GM10847 (cell line): ENCODE data around the gene CREBRF.

Source experiments
- POLR2A ChIP-seq: IDR thresholded peaks from 2 replicates; pipeline ENCODE4 v1.6.1; 2011; ENCODE audit not compliant: insufficient read length; ENCODE audit errors: extremely low read depth

Gene CREBRF

GRCh38 chr5:173119719-173120118 lies 63.6 kb downstream of the CREBRF start:
- TF ChIP-seq POLR2A, result no peak

GRCh38 chr5:173123416-173123815 lies 67.3 kb downstream of the CREBRF start:
- TF ChIP-seq POLR2A, result no peak

- no peak for TF ChIP-seq POLR2A
These were observed 82.6 kb downstream of the CREBRF start for GRCh38 chr5:173138707-173139106.

- TF ChIP-seq POLR2A, result no peak
These were observed 83.5 kb downstream of the CREBRF start for GRCh38 chr5:173139631-173140030.

GRCh38 chr5:173140769-173141168 lies 84.6 kb downstream of the CREBRF start:
- no peak for TF ChIP-seq POLR2A

- no peak for TF ChIP-seq POLR2A
These were observed 87.4 kb downstream of the CREBRF start for GRCh38 chr5:173143567-173143966.

GRCh38 chr5:173144200-173145176 lies 88.3 kb downstream of the CREBRF start, which contains the start of gene BNIP1:
BNIP1 (plus strand) TSS chr5:173144531; CDS start chr5:173144546, 15 bp downstream.
- no peak for TF ChIP-seq POLR2A

- no peak for TF ChIP-seq POLR2A
These were observed 92.2 kb downstream of the CREBRF start for GRCh38 chr5:173148354-173148753.

- TF ChIP-seq POLR2A, result no peak
These were observed 96.4 kb downstream of the CREBRF start for GRCh38 chr5:173152547-173152946.

- no peak for TF ChIP-seq POLR2A
These were observed 97.7 kb downstream of the CREBRF start for GRCh38 chr5:173153842-173154241.

- TF ChIP-seq POLR2A, result no peak
These were observed 99.8 kb downstream of the CREBRF start for GRCh38 chr5:173155912-173156311.

GRCh38 chr5:173158366-173158765 lies 102.2 kb downstream of the CREBRF start:
- TF ChIP-seq POLR2A, result no peak

- no peak for TF ChIP-seq POLR2A
These were observed 103.1 kb downstream of the CREBRF start for GRCh38 chr5:173159256-173159655.

- no peak for TF ChIP-seq POLR2A
These were observed 105.0 kb downstream of the CREBRF start for GRCh38 chr5:173161148-173161547.

- no peak for TF ChIP-seq POLR2A
These were observed 107.1 kb downstream of the CREBRF start for GRCh38 chr5:173163219-173163618.

GRCh38 chr5:173165177-173166016 lies 109.2 kb downstream of the CREBRF start:
- no peak for TF ChIP-seq POLR2A
